ENCODE measurements around the gene CGNL1. TPM values are rescaled to one million over a fixed set of nuclear protein-coding genes. Genes with fewer than 3 reads are reported as not detected.

The CGNL1 gene
- total and polyA plus RNA-seq, 10 of the 15 experiments (the other 5 are each of a cell fraction or from before 2014, with no cell fraction given) = under 0.01 to 0.27 (median 0.04) TPM; not detected in 3

DNA sequence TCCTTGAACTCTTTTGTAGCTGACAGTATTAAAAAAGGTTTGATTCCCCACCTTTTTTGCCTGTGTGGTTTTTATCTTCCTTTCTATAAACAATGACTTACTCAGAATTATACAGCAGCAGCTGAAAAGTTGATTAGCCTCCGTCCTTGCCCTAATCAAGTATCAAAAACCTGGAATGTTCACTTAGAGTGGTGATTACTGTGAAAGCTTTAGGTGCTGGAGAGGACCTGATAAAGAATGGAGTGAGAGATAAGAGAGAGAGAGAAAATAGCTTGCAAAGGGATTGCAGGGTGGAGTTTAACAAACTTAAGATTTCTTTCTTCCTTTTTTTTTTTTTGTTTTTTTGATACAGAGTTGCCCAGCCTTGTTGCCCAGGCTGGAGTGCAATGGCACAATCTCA is 6.7 kb downstream of the CGNL1 start:
- Histone ChIP-seq H3K9ac (ENCODE audit: control insufficient read depth, insufficient read depth, low read length) (no peak overlapping the region), H3K36me3 (ENCODE audit: control insufficient read depth in 2 of 2, insufficient read depth in 2 of 2, low read length in 1 of 2) (no peaks in the 10 kb centered on the region), H2AFZ (ENCODE audit: control insufficient read depth, low read depth, low read length) (no peak overlapping the region), H3K4me2 (ENCODE audit: control insufficient read depth, insufficient read depth) (no peak overlapping the region), H3K4me3 (no peak overlapping the region), H3K79me2 (ENCODE audit: control insufficient read depth, insufficient read depth, low read length) (no peaks in the 10 kb centered on the region), H3K4me1 (ENCODE audit: control insufficient read depth, insufficient read depth, low read length) (no peaks in the 10 kb centered on the region), H3K27me3 (replicated peaks in 1 of 2; ENCODE audit: control insufficient read depth in 2 of 2, insufficient read depth in 2 of 2, low read length in 1 of 2) (no peaks in the 10 kb centered on the region; a peak in 3 of 4 replicates), H3K27ac (ENCODE audit: control insufficient read depth, insufficient read depth) (no peak overlapping the region), H4K20me1 (ENCODE audit: control insufficient read depth, insufficient read depth) (no peaks in the 10 kb centered on the region), H3K9me3 (replicated peaks; ENCODE audit: control insufficient read depth, insufficient read depth, low read length) (no peaks in the 10 kb centered on the region)
- FAIRE-seq (no peak), ATAC-seq (no peak), DNase-seq (ENCODE audit: low read depth, low spot score) (no peak)
- RAD21 ChIA-PET (ENCODE audit: unreplicated experiment) = interaction anchor here (1.6 kb wide), 1 partner anchor 144 kb away, joined by 3 read pairs; no protein-coding TSS in a partner anchor
- POLR2A ChIA-PET = no interaction called here
- intact Hi-C loops (cut with micrococcal nuclease; ENCODE audit: unreplicated experiment) (no loop called here), in situ Hi-C loops (cut with MboI) (no loop called here)
- no TSS peak for BruUV-seq (replicated peaks)
- WGBS (ENCODE audit: insufficient coverage, insufficient replicate concordance, low lambda C conversion rate, missing lambda C conversion rate) = 15% methylated on average over 1 of the region's 1 CpG
- CTCF ChIA-PET = interaction anchor here (0.9 kb wide), 1 partner anchor 142 kb away, joined by 8 read pairs; no protein-coding TSS in a partner anchor
- TF ChIP-seq NR2C1 (IDR thresholded peaks at IDR 0.05) (no peak), TCF3 (IDR thresholded peaks at IDR 0.05; ENCODE audit: borderline replicate concordance, insufficient read depth, low read depth, low read length) (no peak), SMAD1 (IDR thresholded peaks at IDR 0.05; ENCODE audit: low read depth, partially characterized antibody) (no peak), IKZF2 (IDR thresholded peaks at IDR 0.05) (no peak), BHLHE40 (IDR thresholded peaks at IDR 0.05; ENCODE audit: borderline replicate concordance in 1 of 2, low read depth in 2 of 2, low read length in 1 of 2) (no peak), CHD2 (IDR thresholded peaks at IDR 0.05; ENCODE audit: borderline replicate concordance, low read depth, low read length) (no peak), SRF (IDR thresholded peaks at IDR 0.05; ENCODE audit: low read depth in 2 of 2, low read length in 2 of 2) (no peak), MEF2B (IDR thresholded peaks at IDR 0.05; ENCODE audit: partially characterized antibody, poor library complexity, severe bottlenecking) (no peak), CBX5 (IDR thresholded peaks at IDR 0.05; ENCODE audit: low read depth) (no peak), FOS (IDR thresholded peaks at IDR 0.05; ENCODE audit: borderline replicate concordance, extremely low read depth, insufficient read length) (no peak), POLR2A (IDR thresholded peaks at IDR 0.05; ENCODE audit: low read depth, low read length) (no peak)
- TF ChIP-seq, protein P1, sequence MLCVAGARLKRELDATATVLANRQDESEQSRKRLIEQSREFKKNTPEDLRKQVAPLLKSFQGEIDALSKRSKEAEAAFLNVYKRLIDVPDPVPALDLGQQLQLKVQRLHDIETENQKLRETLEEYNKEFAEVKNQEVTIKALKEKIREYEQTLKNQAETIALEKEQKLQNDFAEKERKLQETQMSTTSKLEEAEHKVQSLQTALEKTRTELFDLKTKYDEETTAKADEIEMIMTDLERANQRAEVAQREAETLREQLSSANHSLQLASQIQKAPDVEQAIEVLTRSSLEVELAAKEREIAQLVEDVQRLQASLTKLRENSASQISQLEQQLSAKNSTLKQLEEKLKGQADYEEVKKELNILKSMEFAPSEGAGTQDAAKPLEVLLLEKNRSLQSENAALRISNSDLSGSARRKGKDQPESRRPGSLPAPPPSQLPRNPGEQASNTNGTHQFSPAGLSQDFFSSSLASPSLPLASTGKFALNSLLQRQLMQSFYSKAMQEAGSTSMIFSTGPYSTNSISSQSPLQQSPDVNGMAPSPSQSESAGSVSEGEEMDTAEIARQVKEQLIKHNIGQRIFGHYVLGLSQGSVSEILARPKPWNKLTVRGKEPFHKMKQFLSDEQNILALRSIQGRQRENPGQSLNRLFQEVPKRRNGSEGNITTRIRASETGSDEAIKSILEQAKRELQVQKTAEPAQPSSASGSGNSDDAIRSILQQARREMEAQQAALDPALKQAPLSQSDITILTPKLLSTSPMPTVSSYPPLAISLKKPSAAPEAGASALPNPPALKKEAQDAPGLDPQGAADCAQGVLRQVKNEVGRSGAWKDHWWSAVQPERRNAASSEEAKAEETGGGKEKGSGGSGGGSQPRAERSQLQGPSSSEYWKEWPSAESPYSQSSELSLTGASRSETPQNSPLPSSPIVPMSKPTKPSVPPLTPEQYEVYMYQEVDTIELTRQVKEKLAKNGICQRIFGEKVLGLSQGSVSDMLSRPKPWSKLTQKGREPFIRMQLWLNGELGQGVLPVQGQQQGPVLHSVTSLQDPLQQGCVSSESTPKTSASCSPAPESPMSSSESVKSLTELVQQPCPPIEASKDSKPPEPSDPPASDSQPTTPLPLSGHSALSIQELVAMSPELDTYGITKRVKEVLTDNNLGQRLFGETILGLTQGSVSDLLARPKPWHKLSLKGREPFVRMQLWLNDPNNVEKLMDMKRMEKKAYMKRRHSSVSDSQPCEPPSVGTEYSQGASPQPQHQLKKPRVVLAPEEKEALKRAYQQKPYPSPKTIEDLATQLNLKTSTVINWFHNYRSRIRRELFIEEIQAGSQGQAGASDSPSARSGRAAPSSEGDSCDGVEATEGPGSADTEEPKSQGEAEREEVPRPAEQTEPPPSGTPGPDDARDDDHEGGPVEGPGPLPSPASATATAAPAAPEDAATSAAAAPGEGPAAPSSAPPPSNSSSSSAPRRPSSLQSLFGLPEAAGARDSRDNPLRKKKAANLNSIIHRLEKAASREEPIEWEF (IDR thresholded peaks at IDR 0.05; ENCODE audit: insufficient replicate concordance, low read depth, low read length) = no peak
- SMC1A ChIA-PET (ENCODE audit: uncharacterized antibody, unreplicated experiment) = interaction anchor here (1.5 kb wide), 1 partner anchor 14 kb away, joined by 4 read pairs; no protein-coding TSS in a partner anchor

Measured in GM12878 (cell line).